KMS-11 (cell line): Measurements from ENCODE around the gene SLFN5.

Experiments
- H2AFZ ChIP-seq: fragments of 200-600 bp; sonication (generic); 2 replicates; pipeline ENCODE4 v1.6.1; 2016; ENCODE audit warnings: antibody characterized with exemption, mixed run types, low read depth
- H3K27ac ChIP-seq: fragments of 200-600 bp; sonication (generic); 2 replicates; pipeline ENCODE4 v1.6.1; 2016; ENCODE audit warnings: mild to moderate bottlenecking, mixed run types
- H3K27me3 ChIP-seq: fragments of 200-600 bp; sonication (generic); 2 replicates; pipeline ENCODE4 v1.6.1; 2017; ENCODE audit warnings: mild to moderate bottlenecking, low read depth, mixed run types, moderate library complexity; ENCODE audit not compliant: insufficient read depth
- H3K36me3 ChIP-seq: fragments of 200-600 bp; sonication (generic); 2 replicates; pipeline ENCODE4 v1.6.1; 2017; ENCODE audit warnings: mild to moderate bottlenecking, mixed run types; ENCODE audit not compliant: insufficient read depth
- H3K4me1 ChIP-seq: fragments of 200-600 bp; sonication (generic); 2 replicates; pipeline ENCODE4 v1.6.1; 2016; ENCODE audit warnings: mild to moderate bottlenecking, low read depth, mixed run types; ENCODE audit not compliant: poor library complexity, severe bottlenecking
- H3K4me2 ChIP-seq: fragments of 200-600 bp; sonication (generic); 2 replicates; pipeline ENCODE4 v1.7.0; 2016; ENCODE audit warnings: mild to moderate bottlenecking, mixed run types
- H3K4me3 ChIP-seq: fragments of 200-600 bp; sonication (generic); IDR thresholded peaks from 2 replicates; pipeline ENCODE4 v1.6.1; 2017; ENCODE audit warnings: low read depth, low read length, mixed read lengths; ENCODE audit not compliant: insufficient read depth
- H3K79me2 ChIP-seq: fragments of 200-600 bp; sonication (generic); 2 replicates; pipeline ENCODE4 v1.6.1; 2016; ENCODE audit warnings: low read depth, mixed run types; ENCODE audit not compliant: insufficient read depth
- H3K9ac ChIP-seq: fragments of 200-600 bp; sonication (generic); 2 replicates; pipeline ENCODE4 v1.6.1; 2016; ENCODE audit warnings: mild to moderate bottlenecking, mixed run types
- H4K20me1 ChIP-seq: fragments of 200-600 bp; sonication (generic); 2 replicates; pipeline ENCODE4 v1.6.1; 2016; ENCODE audit warnings: mild to moderate bottlenecking, mixed run types; ENCODE audit not compliant: insufficient read depth
- TF ChIP-seq, protein P1 (sequence below): fragments of 200-600 bp; sonication (generic); conservative IDR thresholded peaks from 2 replicates; pipeline ENCODE4 v1.6.1; 2017; ENCODE audit warnings: low read depth, mild to moderate bottlenecking, antibody characterized with exemption, low read length, moderate library complexity, mixed read lengths

SLFN5 gene

GRCh38 chr17:35312346-35312745 lies 69.5 kb downstream of the SLFN5 start:
- Histone ChIP-seq H3K9ac (no peak overlapping the region), H4K20me1 (no peaks in the 10 kb centered on the region), H3K27ac (no peak overlapping the region), H2AFZ (no peak overlapping the region), H3K4me2 (no peak overlapping the region), H3K4me3 (no peak overlapping the region), H3K4me1 (no peaks in the 10 kb centered on the region), H3K79me2 (no peaks in the 10 kb centered on the region), H3K27me3 (no peaks in the 10 kb centered on the region), H3K36me3 (no peaks in the 10 kb centered on the region)
- TF ChIP-seq, protein P1, sequence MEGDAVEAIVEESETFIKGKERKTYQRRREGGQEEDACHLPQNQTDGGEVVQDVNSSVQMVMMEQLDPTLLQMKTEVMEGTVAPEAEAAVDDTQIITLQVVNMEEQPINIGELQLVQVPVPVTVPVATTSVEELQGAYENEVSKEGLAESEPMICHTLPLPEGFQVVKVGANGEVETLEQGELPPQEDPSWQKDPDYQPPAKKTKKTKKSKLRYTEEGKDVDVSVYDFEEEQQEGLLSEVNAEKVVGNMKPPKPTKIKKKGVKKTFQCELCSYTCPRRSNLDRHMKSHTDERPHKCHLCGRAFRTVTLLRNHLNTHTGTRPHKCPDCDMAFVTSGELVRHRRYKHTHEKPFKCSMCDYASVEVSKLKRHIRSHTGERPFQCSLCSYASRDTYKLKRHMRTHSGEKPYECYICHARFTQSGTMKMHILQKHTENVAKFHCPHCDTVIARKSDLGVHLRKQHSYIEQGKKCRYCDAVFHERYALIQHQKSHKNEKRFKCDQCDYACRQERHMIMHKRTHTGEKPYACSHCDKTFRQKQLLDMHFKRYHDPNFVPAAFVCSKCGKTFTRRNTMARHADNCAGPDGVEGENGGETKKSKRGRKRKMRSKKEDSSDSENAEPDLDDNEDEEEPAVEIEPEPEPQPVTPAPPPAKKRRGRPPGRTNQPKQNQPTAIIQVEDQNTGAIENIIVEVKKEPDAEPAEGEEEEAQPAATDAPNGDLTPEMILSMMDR, result no peak

DNA sequence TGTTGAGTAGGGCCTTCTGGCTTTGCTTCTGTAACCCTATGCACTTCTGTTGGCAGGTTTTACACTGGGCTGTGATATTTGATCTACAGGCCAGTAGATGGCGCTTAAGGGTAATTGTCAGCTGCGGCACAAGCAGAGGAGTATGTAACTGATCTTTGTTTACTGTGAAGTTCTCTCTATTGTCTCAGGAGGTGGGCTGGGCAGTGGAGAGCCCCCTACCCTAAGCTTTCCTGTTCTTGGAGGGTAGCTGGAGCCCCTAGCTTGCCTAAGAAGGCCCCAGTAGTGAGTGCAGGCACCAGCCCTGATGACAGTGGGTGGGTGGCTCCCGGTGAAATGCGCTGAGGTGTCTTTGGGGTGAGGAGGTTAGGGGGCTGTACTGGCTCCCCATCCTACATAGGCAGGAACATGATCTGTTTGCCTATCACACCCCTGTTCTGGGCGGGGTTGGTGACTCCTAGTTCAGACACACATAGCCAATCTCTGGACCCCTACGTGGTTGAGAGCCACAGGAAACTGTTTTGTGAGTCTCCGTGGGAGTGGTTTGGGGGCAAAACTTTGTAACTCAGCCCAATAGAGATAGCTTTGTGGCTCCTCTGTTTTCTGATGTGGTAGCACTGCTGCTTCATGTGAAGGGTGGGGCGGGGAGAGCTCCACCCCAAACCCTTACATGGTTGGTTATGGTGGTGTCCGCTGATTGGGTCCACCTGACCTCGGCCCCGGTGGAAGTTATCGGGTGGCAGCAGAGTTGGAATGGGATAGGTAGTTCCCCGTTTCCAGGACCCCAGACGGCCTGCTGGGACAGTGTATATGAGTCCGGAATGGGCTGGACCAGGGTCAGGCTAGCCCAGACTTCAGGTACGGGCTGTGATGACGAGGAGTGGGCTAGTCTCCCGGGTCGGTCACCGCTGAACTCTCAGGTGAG lies 70.2 kb downstream of the SLFN5 start:
- no peak overlapping the region for H3K4me2 ChIP-seq

GRCh38 chr17:35313875-35314409 lies 71.1 kb downstream of the SLFN5 start:
- Histone ChIP-seq H3K36me3 (no peaks in the 10 kb centered on the region), H3K27ac (no peak overlapping the region), H3K4me3 (no peak overlapping the region), H4K20me1 (no peaks in the 10 kb centered on the region), H3K4me1 (no peaks in the 10 kb centered on the region), H2AFZ (no peak overlapping the region), H3K4me2 (no peak overlapping the region), H3K9ac (no peak overlapping the region), H3K27me3 (no peaks in the 10 kb centered on the region), H3K79me2 (no peaks in the 10 kb centered on the region)
- TF ChIP-seq, protein P1, result no peak

More for the DNA sequence above, 70.2 kb downstream of the SLFN5 start:
- H3K36me3 ChIP-seq, result no peaks in the 10 kb centered on the region
- H3K4me3 ChIP-seq, result no peak overlapping the region
- no peak overlapping the region for H3K27ac ChIP-seq
- no peak overlapping the region for H3K9ac ChIP-seq
- TF ChIP-seq, protein P1, result peak; percentile 86
- no peaks in the 10 kb centered on the region for H4K20me1 ChIP-seq
- no peaks in the 10 kb centered on the region for H3K4me1 ChIP-seq
- no peaks in the 10 kb centered on the region for H3K27me3 ChIP-seq
- peak overlapping the region; percentile 51; the same call in 1 of the 2 replicates for H2AFZ ChIP-seq
- H3K79me2 ChIP-seq, result no peaks in the 10 kb centered on the region

GRCh38 chr17:35314415-35315216 lies 71.7 kb downstream of the SLFN5 start:
- H3K36me3 ChIP-seq, result no peaks in the 10 kb centered on the region
- TF ChIP-seq, protein P1, result no peak
- no peak overlapping the region for H3K9ac ChIP-seq
- no peaks in the 10 kb centered on the region for H3K27me3 ChIP-seq
- no peaks in the 10 kb centered on the region for H3K79me2 ChIP-seq
- H3K4me1 ChIP-seq, result no peaks in the 10 kb centered on the region
- no peak overlapping the region for H3K4me3 ChIP-seq
- H3K4me2 ChIP-seq, result no peak overlapping the region
- H3K27ac ChIP-seq, result no peak overlapping the region
- H4K20me1 ChIP-seq, result no peaks in the 10 kb centered on the region
- no peak overlapping the region for H2AFZ ChIP-seq
